GM21526 (cell line): Measurements from ENCODE around the gene UBTF.

Experiments used
- ATAC-seq: cut with Tn5 transposase; IDR thresholded peaks from one replicate; pipeline ENCODE4 v1.9.1; 2021; ENCODE audit warnings: moderate library complexity; ENCODE audit not compliant: unreplicated experiment, low FRiP score

UBTF gene

DNA sequence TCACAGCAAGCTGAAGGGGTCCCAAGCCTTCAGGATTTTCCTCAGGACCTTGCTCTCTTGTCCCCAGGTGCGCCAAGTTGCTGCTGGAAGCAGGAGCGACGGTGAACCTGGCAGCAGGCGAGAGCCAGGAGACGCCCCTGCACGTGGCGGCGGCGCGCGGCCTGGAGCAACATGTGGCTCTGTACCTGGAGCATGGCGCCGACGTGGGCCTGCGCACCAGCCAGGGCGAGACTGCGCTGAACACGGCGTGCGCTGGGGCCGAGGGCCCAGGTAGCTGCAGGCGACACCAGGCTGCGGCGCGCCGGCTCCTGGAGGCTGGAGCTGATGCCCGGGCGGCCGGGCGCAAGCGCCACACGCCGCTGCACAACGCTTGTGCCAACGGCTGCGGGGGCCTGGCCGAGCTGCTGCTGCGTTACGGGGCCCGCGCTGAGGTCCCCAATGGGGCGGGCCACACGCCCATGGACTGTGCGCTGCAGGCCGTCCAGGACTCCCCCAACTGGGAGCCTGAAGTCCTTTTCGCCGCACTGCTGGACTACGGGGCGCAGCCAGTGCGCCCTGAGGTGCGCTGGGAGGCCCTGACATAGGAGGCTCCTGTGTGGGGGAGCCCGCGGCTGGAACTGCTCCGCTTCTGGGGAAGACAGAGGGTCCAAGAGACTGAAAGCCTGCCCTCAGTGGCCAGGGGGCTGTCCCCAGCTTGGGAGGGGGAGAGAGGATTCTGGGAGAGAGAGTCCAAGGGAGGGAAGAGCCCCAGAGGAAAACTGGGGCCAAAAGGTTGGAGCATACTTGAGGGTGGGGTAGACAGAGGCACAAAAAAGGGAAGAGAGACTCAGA is 42.6 kb downstream of the UBTF start:
- ATAC-seq: no peak

DNA sequence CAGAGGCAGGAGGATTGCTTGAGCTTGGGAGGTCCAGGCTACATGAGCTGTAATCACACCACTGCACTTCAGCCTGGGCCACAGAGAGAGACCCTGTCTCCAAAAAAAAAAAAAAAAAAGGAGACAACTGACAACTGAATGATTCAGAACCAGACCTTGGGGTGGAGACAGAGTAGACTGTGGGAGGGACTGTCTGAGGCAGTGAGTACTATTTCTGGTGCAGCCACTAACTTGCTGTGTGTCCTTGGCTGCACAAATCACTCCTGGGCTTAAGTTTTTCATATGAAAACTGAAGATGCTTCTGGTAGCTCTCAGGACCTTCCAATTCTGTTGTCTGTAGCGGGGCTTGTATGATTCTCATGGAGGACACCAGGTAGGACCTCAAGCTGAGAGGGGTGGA is 43.2 kb downstream of the UBTF start:
- no peak for ATAC-seq

DNA sequence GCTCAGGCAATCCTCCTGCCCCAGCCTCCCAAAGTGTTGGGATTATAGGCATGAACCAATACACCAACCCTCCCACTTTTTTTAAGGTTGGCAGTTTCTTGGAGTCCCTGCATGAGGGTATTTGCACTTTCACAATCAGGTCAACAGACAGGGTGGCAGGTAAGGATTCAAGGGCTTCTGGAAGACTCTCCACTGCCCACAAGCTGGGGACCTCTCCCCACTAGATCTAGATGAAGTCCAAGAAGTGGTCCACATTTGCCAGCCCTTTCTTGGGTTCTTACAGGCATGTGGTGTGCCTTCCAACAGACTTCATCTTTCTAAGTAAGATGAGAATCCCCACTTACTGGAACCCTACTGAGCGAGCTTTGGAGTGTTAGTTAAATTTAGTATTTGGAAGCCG is 45.0 kb downstream of the UBTF start:
- ATAC-seq: no peak

DNA sequence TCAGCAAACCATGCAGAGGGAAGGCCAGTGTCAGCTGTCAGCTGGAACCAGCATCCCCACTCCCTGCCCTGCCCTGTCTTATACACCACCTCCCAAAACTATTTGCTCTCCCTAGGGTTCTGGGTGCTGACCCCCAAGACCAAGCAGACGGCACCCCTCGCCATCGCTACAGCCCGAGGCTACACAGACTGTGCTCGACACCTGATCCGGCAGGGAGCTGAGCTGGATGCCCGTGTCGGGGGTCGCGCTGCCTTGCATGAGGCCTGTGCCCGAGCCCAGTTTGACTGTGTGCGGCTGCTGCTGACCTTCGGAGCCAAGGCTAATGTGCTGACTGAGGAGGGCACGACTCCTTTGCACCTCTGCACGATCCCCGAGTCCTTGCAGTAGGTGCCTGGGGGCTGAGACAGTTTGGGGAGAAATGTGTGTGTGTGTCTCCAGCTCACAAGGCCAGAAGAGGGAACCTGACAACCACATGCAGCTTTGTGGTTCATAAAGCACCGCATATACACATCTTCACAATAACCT is 47.5 kb downstream of the UBTF start:
- ATAC-seq: no peak

DNA sequence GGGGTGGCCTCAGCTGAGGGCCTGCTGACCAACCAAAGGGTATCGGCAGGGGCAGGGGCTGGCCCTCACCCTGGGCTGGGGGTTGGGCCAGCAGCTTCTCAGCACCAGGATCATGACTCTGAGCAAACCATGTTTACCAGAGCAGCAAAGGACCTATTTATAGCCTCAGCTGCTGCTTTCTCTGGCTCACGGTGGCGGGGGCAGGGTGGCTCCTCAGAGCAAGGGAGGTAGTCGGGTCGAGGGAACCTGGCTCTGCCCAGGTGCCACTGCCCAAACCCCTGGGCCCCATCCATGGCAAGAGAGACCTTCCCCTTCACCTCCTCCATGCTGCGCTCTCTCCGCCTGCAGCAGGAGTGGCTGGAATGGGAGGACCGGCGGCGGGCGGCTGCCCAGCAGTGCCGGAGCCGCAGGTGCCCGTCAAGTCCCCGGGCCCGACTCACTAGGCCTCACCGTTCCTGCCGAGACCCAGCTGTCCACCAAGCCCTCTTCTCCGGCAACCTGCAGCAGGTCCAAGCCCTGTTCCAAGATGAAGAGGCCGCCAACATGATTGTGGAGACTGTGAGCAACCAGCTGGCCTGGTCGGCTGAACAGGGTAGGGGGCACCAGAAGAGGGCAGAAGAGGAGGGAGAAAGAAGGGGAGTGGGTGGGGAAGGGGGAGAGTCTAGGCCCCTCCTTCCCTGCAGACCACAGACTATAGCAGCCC is 48.8 kb downstream of the UBTF start, which contains the start of gene ASB16:
Gene ASB16 (plus strand): TSS at position 206 of the 703 bp plus-strand sequence. CDS start 86 bp downstream, at position 292.
- no peak for ATAC-seq

DNA sequence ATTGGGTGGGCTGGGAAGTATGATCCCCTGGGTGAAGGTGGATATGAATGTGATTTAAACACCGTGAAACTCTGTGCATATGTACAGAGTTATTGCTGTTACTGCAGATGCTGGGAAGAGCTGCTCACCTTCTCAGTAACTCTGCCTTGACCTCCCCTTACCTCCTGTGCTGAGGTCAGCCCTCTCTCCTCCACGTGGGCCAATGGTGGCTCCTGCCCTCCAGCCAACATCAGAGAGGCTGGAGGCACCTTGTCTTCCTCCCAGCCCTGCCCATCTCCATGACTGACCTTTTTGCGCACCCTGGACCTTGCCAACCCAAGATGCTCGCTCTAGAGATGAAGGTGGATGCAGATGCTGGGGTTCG is 49.4 kb downstream of the UBTF start:
- ATAC-seq: no peak

DNA sequence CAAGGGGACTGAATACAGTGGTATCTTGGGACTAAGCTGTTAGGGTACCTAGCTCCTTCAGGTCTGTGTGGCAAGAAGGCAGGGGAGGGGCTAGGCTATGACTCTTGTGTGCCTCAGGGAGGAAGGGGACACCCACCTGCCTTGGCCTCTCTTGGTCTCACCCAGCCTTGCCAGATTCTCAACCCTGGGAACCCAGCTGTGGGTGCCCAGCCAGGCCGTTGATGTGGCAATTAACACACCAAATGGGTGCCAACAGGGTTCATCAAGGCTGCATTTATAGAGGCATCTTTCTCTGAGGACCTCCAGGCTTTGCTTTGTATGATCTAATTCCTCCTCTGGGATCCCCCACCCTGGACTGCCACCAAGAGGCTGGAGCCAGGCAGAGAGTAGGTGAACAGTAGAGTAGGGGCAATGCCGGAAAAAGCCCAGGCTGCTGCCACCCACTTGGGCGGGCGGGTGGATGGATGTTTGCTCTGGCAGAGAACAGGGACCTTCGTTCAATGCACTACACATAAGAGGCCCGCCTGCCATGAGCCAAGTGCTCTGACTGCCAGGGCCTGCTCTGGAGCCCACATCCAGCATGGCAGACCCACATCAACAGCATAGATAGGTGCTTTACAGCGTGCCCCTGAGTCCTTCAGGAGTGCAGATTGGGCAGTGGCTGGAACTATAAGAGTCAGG is 52.2 kb downstream of the UBTF start:
- no peak for ATAC-seq

DNA sequence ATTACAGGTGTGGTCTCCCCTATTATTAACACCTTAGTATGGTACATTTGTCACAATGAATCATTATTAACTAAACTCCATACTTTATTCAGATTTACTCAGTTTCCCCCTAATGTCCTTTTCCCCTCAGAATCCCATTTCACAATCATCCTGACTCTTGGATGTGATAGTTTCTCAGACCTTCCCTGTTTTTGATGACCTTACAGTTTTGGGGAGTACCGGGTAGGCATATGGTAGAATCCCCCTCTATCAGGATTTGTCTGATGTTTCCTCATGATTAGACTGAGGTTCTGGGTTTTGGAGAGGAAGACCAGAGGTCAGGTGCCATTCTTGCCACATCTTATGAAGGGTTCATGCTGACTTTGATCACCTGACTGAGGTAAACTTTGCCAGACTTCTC is 55.0 kb downstream of the UBTF start:
- no peak for ATAC-seq

DNA sequence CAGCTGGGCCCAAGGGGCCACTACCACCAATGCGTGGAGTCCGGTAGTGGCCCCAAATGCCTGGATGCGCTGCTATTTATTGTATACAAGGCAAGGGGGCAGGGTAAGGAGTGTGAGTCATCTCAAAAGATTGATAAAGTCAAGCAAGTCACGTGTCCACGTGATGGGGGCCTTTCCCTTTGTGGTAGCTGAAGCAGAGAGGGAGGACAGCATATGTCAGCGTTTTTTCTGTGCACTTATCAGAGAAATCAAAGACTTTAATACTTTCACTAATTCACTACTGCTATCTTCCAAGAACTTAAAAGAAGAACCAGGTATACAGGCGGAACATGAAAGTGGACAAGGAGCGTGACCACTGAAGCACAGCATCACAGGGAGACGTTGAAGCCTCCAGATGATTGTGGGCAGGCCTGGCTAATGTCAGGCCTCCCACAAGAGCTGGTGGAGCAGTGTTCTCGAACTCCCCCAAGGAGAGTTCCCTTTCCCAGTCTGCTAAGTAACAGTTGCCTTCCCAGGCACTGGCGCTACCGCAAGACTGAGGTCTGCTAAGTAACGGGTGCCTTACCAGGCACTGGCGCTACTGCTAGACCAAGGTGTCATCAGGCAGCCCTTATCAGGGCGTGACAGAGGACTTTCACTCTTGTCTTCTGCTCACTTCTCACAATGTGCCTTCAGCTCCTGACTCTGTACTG is 59.8 kb downstream of the UBTF start:
- no peak for ATAC-seq

DNA sequence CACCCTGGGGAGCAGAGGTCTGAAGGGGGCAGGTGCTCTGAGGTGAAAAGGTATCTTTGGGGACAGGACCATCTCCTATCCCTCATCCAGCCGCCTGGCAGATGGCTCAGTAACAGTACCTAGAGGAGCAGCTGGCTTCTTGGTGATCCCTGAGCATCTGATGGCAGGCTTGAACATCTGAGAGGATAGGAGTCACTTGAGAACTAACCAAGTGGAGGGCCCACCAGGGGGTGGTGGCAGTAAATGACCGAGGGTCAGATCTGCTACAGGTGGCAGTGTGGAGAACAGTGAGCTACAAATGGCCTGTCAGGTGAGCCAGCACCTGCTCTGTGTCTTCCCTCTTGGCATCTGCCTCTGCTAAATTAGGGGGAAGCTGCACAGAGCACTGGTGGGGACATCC is 64.0 kb downstream of the UBTF start:
- no peak for ATAC-seq
